Trophoblast cell (in vitro differentiated cells and primary cell): ENCODE data around the gene UBQLNL.
A peak's percentile ranks its signal among the peaks of the same experiment; 100 is the strongest.

Experiments used
- DNase-seq, 2 donors: peaks; one replicate each; pipeline ENCODE4 v3.0.0-alpha.2; 2016
- H2AFZ ChIP-seq: 2 replicates; pipeline ENCODE4 v1.6.1; 2013; ENCODE audit warnings: low read length, moderate library complexity, mild to moderate bottlenecking; ENCODE audit not compliant: insufficient read depth, poor library complexity
- H2AK5ac ChIP-seq: 2 replicates; pipeline ENCODE4 v1.6.1; 2013; ENCODE audit warnings: mild to moderate bottlenecking, low read length
- H2BK120ac ChIP-seq: 2 replicates; pipeline ENCODE4 v1.6.1; 2013; ENCODE audit warnings: low read length, mild to moderate bottlenecking, moderate library complexity; ENCODE audit not compliant: insufficient read depth, poor library complexity
- H2BK12ac ChIP-seq: 2 replicates; pipeline ENCODE4 v1.6.1; 2013; ENCODE audit warnings: mild to moderate bottlenecking, low read length, moderate library complexity
- H2BK5ac ChIP-seq: 2 replicates; pipeline ENCODE4 v1.6.1; 2013; ENCODE audit warnings: low read length, low read depth, moderate library complexity, mild to moderate bottlenecking; ENCODE audit not compliant: poor library complexity
- H3K14ac ChIP-seq: 2 replicates; pipeline ENCODE4 v1.6.1; 2013; ENCODE audit warnings: mild to moderate bottlenecking, low read length
- H3K18ac ChIP-seq: 2 replicates; pipeline ENCODE4 v1.6.1; 2013; ENCODE audit warnings: mild to moderate bottlenecking, low read length
- H3K23ac ChIP-seq: 2 replicates; pipeline ENCODE4 v1.6.1; 2013; ENCODE audit warnings: low read length
- H3K27ac ChIP-seq: 2 replicates; pipeline ENCODE4 v1.5.1; 2013; ENCODE audit warnings: low read depth, mild to moderate bottlenecking, inconsistent platforms, low read length, moderate library complexity
- H3K27me3 ChIP-seq: 2 replicates; pipeline ENCODE4 v1.6.1; 2013; ENCODE audit warnings: inconsistent platforms, mild to moderate bottlenecking, low read length, moderate library complexity; ENCODE audit not compliant: insufficient read depth
- H3K36me3 ChIP-seq, 2 experiments: 1 replicate in 1 of 2; 2 replicates in 1 of 2; pipeline ENCODE4 v1.6.1; 2013; ENCODE audit warnings: low read length in 2 of 2, mild to moderate bottlenecking in 2 of 2, moderate library complexity in 1 of 2; ENCODE audit not compliant: insufficient read depth in 2 of 2, control insufficient read depth in 1 of 2
- H3K4ac ChIP-seq: 2 replicates; pipeline ENCODE4 v1.6.1; 2013; ENCODE audit warnings: low read depth, mild to moderate bottlenecking, low read length, moderate library complexity
- H3K4me1 ChIP-seq, 2 experiments: 1 replicate in 1 of 2; 2 replicates in 1 of 2; pipeline ENCODE4 v1.6.1; 2013; ENCODE audit warnings: low read length in 2 of 2, mild to moderate bottlenecking in 2 of 2, moderate library complexity in 1 of 2; ENCODE audit not compliant: insufficient read depth in 2 of 2, control insufficient read depth in 1 of 2
- H3K4me2 ChIP-seq: 2 replicates; pipeline ENCODE4 v1.6.1; 2013; ENCODE audit warnings: inconsistent platforms, mild to moderate bottlenecking, low read length, moderate library complexity
- H3K4me3 ChIP-seq: 2 replicates; pipeline ENCODE4 v1.5.1; 2013; ENCODE audit warnings: mild to moderate bottlenecking, low read depth, low read length, inconsistent platforms
- H3K79me1 ChIP-seq: one replicate; pipeline ENCODE4 v1.6.1; 2013; ENCODE audit warnings: low read length
- H3K79me2 ChIP-seq: 2 replicates; pipeline ENCODE4 v1.6.1; 2013; ENCODE audit warnings: low read length, mild to moderate bottlenecking; ENCODE audit not compliant: control insufficient read depth, insufficient read depth, poor library complexity
- H3K9ac ChIP-seq: 2 replicates; pipeline ENCODE4 v1.6.1; 2013; ENCODE audit warnings: mild to moderate bottlenecking, low read length
- H3K9me3 ChIP-seq: 2 replicates; pipeline ENCODE4 v1.6.1; 2013; ENCODE audit warnings: low read depth, mild to moderate bottlenecking, control low read depth, inconsistent platforms, low read length; ENCODE audit not compliant: insufficient read depth
- H4K12ac ChIP-seq: 2 replicates; pipeline ENCODE4 v1.6.1; 2013; ENCODE audit warnings: low read depth, mild to moderate bottlenecking, low read length, moderate library complexity
- H4K8ac ChIP-seq: 2 replicates; pipeline ENCODE4 v1.6.1; 2013; ENCODE audit warnings: low read depth, mild to moderate bottlenecking, low read length, moderate library complexity
- H4K91ac ChIP-seq: one replicate; pipeline ENCODE4 v1.6.1; 2013; ENCODE audit warnings: low read depth, mild to moderate bottlenecking, low read length, moderate library complexity
- WGBS: extraction: QIAGEN DNeasy Blood & Tissue Kit; methylation state at CpG from one replicate; pipeline ENCODE4 v1.1.7; 2013; ENCODE audit warnings: missing lambda C conversion rate; ENCODE audit not compliant: insufficient read length, insufficient coverage; ENCODE audit errors: extremely low coverage; 5-methylcytosine and 5-hydroxymethylcytosine counted together

The UBQLNL gene

DNA sequence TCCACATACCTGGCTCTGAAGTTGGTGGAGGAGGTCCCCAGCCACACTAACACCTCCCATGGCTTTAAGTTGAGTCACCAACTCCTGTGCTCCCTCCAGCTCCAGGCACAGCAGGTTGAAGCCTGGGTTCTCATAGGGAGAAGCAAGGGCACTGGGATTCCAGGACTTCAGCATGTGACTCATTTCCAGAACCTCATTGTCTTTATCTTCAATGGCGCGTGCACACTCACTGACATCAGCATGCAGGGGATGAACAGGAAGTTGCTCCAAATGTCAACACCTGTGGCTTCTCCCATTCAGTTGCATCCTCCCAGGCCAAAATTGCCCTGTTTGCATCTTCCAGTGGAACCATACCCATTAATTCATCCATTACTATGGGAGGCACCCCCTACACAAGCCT lies 5.8 kb upstream of the UBQLNL start:
- Histone ChIP-seq H3K27ac (no peak overlapping the region), H3K79me1 (no peaks in the 10 kb centered on the region), H3K9me3 (peaks cover under 1% of the 10 kb centered on the region), H2AK5ac (no peak overlapping the region), H3K18ac (no peak overlapping the region), H3K4me2 (no peak overlapping the region), H3K4me1 (no peaks in the 10 kb centered on the region), H3K79me2 (no peaks in the 10 kb centered on the region), H2BK120ac (no peak overlapping the region), H3K36me3 (no peaks in the 10 kb centered on the region), H2AFZ (no peak overlapping the region), H3K4me3 (no peak overlapping the region), H3K23ac (no peak overlapping the region), H4K12ac (no peak overlapping the region), H4K8ac (no peak overlapping the region), H2BK5ac (no peak overlapping the region), H4K91ac (no peak overlapping the region), H3K14ac (no peak overlapping the region), H3K9ac (no peak overlapping the region), H3K27me3 (no peaks in the 10 kb centered on the region), H3K4ac (no peak overlapping the region), H2BK12ac (no peak overlapping the region)
- peak; percentile 40 to 64 for DNase-seq
- no CpG with 5 or more reads among the region's 2 CpGs for WGBS

DNA sequence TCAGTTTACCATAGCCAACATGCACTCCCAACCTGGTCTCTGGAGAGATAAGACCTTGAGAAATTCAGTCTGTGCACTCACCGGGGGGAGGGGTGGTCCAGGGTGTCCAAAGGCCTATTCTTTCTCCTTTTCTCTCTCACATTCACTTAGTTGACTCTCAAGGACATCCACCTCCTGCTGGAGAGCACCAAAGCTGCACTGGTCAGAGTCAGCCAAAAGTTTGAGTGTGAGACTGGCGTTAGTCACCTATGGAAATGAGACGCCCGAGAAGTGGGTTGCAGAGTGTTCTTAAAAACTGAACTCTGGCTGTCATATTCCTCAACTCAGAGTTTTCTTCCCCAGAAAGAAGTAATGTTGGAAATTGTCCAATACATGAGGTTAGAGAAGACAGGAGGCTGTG lies 5.0 kb upstream of the UBQLNL start:
- Histone ChIP-seq H3K4me1 (no peaks in the 10 kb centered on the region), H3K4ac (no peak overlapping the region), H3K4me3 (no peak overlapping the region), H3K9ac (no peak overlapping the region), H3K23ac (no peak overlapping the region), H4K12ac (no peak overlapping the region), H2BK12ac (no peak overlapping the region), H3K4me2 (no peak overlapping the region), H3K27me3 (no peaks in the 10 kb centered on the region), H2BK5ac (no peak overlapping the region), H4K91ac (no peak overlapping the region), H3K18ac (no peak overlapping the region), H2AFZ (no peak overlapping the region), H3K27ac (no peak overlapping the region), H4K8ac (no peak overlapping the region), H3K36me3 (no peaks in the 10 kb centered on the region), H3K79me2 (no peaks in the 10 kb centered on the region), H3K14ac (no peak overlapping the region), H3K9me3 (no peaks in the 10 kb centered on the region), H2AK5ac (no peak overlapping the region), H3K79me1 (no peaks in the 10 kb centered on the region), H2BK120ac (no peak overlapping the region)
- DNase-seq: no peak
- no CpG with 5 or more reads among the region's 4 CpGs for WGBS

DNA sequence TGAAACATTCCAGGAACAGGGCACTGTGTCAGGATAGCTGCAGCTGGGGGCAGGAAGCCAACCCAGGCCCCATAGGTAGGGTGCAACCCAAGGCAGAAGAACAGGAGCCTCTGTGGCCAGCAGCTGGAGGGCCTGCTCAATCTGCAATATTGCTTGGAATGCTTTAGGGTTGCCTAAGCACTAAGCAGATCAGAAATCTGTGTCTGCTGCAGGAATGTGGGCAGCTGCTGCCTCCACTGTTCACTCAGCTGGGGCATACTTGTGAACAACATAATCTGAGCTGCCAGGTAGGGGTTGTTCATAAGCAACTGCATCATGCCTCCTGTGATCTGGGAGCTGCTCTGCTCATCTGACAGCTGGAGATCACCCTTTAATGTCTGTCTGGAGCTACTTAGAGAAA lies 1.7 kb downstream of the UBQLNL start:
- Histone ChIP-seq H3K4ac (no peak overlapping the region), H3K27me3 (no peaks in the 10 kb centered on the region), H4K91ac (no peak overlapping the region), H3K18ac (no peak overlapping the region), H3K14ac (no peak overlapping the region), H3K79me1 (no peaks in the 10 kb centered on the region), H2AFZ (no peak overlapping the region), H3K4me1 (no peaks in the 10 kb centered on the region), H4K12ac (no peak overlapping the region), H3K4me2 (no peak overlapping the region), H3K27ac (no peak overlapping the region), H4K8ac (no peak overlapping the region), H2BK12ac (no peak overlapping the region), H3K9ac (no peak overlapping the region), H3K36me3 (no peaks in the 10 kb centered on the region), H3K4me3 (no peak overlapping the region), H2BK120ac (no peak overlapping the region), H2AK5ac (no peak overlapping the region), H3K23ac (no peak overlapping the region), H3K79me2 (no peaks in the 10 kb centered on the region), H2BK5ac (no peak overlapping the region), H3K9me3 (no peaks in the 10 kb centered on the region)
- peak; percentile 54 to 77 for DNase-seq

GRCh38 chr11:5509803-5510202 lies 6.7 kb downstream of the UBQLNL start, which contains the start of gene UBQLN3:
UBQLN3 (minus strand) TSS chr11:5509957; CDS start chr11:5509558, 399 bp downstream.
- Histone ChIP-seq H2BK120ac (no peak within 1 kb of the TSS), H2AFZ (no peak within 1 kb of the TSS)

More at GRCh38 chr11:5509803-5510202, 6.7 kb downstream of the UBQLNL start, which contains the start of gene UBQLN3:
- no peak within 1 kb of the TSS for H3K4me3 ChIP-seq
- H2AK5ac ChIP-seq: no peak within 1 kb of the TSS
- H4K8ac ChIP-seq: no peak within 1 kb of the TSS
- no peak within 1 kb of the TSS for H3K23ac ChIP-seq
- H3K36me3 ChIP-seq: no peaks in the 10 kb centered on the region
- no peak within 1 kb of the TSS for H3K18ac ChIP-seq
- WGBS: no CpG with 5 or more reads among the region's 4 CpGs
- peak; percentile 6 to 27 for DNase-seq
- no peak within 1 kb of the TSS for H3K9ac ChIP-seq
- H3K27ac ChIP-seq: no peak within 1 kb of the TSS
- no peaks in the 10 kb centered on the region for H3K4me1 ChIP-seq
- H3K79me1 ChIP-seq: no peaks in the 10 kb centered on the region
- no peak within 1 kb of the TSS for H4K12ac ChIP-seq
- H3K27me3 ChIP-seq: no peaks in the 10 kb centered on the region
- no peak within 1 kb of the TSS for H2BK12ac ChIP-seq
- H3K79me2 ChIP-seq: no peaks in the 10 kb centered on the region
- H3K4me2 ChIP-seq: no peak within 1 kb of the TSS
- H3K4ac ChIP-seq: no peak within 1 kb of the TSS
- H4K91ac ChIP-seq: no peak within 1 kb of the TSS
- H3K9me3 ChIP-seq: peaks cover 4% of the 10 kb centered on the region
- H3K14ac ChIP-seq: no peak within 1 kb of the TSS
- H2BK5ac ChIP-seq: no peak within 1 kb of the TSS
